GM18867 (cell line): Measurements from ENCODE around the gene PRKCG.

Experiments used
- ATAC-seq: cut with Tn5 transposase; IDR thresholded peaks from one replicate; pipeline ENCODE4 v1.9.1; 2021; ENCODE audit warnings: mild to moderate bottlenecking, moderate library complexity; ENCODE audit not compliant: unreplicated experiment

PRKCG gene

GRCh38 chr19:53871454-53871853, 10.5 kb upstream of the PRKCG start:
- no peak for ATAC-seq

- no peak for ATAC-seq
Measured at GRCh38 chr19:53872762-53873161, 9.2 kb upstream of the PRKCG start.

- no peak for ATAC-seq
Measured at GRCh38 chr19:53873773-53874605, 8.0 kb upstream of the PRKCG start.

- no peak for ATAC-seq
Measured at GRCh38 chr19:53874606-53874990, 7.4 kb upstream of the PRKCG start.

GRCh38 chr19:53875602-53876325, 6.2 kb upstream of the PRKCG start:
- ATAC-seq = no peak

GRCh38 chr19:53876651-53877224, 5.3 kb upstream of the PRKCG start:
- ATAC-seq = no peak

GRCh38 chr19:53877361-53877766, 4.6 kb upstream of the PRKCG start:
- ATAC-seq = no peak

GRCh38 chr19:53878776-53879139, 3.2 kb upstream of the PRKCG start:
- no peak for ATAC-seq

GRCh38 chr19:53879140-53880081, 2.6 kb upstream of the PRKCG start:
- peak; percentile 91 for ATAC-seq

GRCh38 chr19:53880711-53881481, 1.1 kb upstream of the PRKCG start:
- ATAC-seq = no peak

GRCh38 chr19:53882391-53883050, 524 bp downstream of the PRKCG start:
- ATAC-seq = no peak

- no peak for ATAC-seq
Measured at GRCh38 chr19:53883231-53883661, 1.2 kb downstream of the PRKCG start.

- no peak for ATAC-seq
Measured at GRCh38 chr19:53883741-53884140, 1.7 kb downstream of the PRKCG start.

- no peak for ATAC-seq
Measured at GRCh38 chr19:53884256-53884655, 2.3 kb downstream of the PRKCG start.

GRCh38 chr19:53885036-53885435, 3.0 kb downstream of the PRKCG start:
- no peak for ATAC-seq

- no peak for ATAC-seq
Measured at GRCh38 chr19:53892301-53892980, 10.4 kb downstream of the PRKCG start.

GRCh38 chr19:53892981-53893325, 11.0 kb downstream of the PRKCG start:
- no peak for ATAC-seq

GRCh38 chr19:53894707-53895106, 12.7 kb downstream of the PRKCG start:
- ATAC-seq = no peak

- ATAC-seq = no peak
Measured at GRCh38 chr19:53896682-53897081, 14.7 kb downstream of the PRKCG start.
